NCI-H2196 (cell line): ENCODE measurements around the gene LPP.

Experiments
- DNase-seq: peaks from one replicate; lab custom pipeline; 2025; ENCODE audit not compliant: unreplicated experiment; lab: John Stamatoyannopoulos, UW

LPP gene

GRCh38 chr3:188574885-188575284 lies 420.9 kb downstream of the LPP start:
- DNase-seq, result no peak

DNA sequence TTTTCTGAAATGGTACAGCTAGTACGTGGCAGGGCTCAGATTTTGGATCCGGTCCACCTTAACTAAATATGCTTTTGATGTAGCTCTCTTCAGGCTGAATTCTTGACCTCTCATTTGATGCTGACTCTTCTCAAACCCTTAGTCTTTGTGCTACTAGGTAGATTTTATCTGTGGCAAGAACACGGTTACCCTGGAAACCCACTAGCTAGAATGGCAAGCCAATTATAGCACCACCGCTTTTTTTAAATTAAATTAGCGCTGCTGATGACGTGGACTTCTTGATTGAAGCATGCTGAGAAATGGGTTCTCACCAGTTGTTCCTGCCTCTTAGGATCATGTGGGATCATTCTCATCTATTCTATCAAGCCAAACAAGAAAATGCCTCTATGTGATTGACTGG lies 421.5 kb downstream of the LPP start:
- no peak for DNase-seq

- DNase-seq, result no peak
These were observed 423.6 kb downstream of the LPP start for GRCh38 chr3:188577539-188577938.

DNA sequence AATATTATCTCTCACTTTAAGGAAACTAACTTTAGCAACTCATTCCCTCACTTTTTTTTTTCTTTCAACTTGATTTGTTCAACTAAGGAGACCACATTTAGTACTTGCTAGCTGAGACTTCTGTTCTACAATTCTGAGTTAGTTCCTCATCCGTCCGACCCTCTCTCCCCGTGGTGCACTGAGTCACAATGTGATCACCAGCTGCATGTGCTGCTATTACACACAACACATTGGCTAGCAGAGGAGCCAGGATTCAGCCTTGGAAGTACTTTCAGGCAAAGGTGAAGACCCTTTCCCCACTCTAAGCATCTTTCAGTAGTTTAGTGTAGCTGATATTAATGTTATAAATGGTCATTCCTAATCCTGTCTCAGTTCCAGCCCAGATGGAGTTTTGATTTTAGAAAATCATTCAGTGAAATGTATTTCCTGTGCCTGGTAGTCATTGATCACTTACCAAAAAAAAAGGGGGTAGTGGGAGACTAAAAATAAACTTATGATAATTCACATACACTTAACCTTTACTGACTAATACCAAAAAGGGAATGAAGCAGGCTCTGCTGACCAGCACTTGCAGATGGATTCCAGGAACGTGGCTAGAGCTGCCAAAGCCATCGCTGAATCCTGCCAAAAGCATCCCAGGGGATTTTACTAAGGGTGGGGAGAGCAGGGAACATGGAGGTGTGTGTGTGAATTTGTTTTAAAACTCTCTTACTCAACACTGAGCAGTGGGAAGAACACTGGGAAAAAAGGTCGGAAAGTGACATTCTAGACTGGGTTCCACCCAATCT lies 424.8 kb downstream of the LPP start:
- DNase-seq, result no peak

DNA sequence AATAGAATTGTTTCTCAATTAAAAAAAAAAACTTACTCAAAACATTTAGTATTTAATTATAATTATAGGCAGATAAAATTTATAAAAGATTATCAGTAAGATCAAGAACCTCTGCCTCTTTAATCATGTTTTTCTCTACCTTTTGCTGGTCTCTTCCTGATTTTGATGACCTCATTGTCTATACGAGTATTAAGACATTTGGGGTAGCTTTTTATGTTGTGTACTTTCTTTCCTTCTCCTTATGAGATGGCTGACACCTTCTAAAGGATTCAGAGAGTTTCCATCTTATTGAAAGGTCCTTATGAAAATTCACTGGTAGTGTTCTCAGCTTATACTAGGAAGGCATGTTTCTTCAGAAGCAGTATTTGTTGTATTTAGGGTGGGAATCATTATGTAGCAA lies 426.3 kb downstream of the LPP start:
- DNase-seq, result no peak

GRCh38 chr3:188580659-188581058 lies 426.7 kb downstream of the LPP start:
- no peak for DNase-seq

- no peak for DNase-seq
These were observed 427.4 kb downstream of the LPP start for GRCh38 chr3:188581365-188581764.

DNA sequence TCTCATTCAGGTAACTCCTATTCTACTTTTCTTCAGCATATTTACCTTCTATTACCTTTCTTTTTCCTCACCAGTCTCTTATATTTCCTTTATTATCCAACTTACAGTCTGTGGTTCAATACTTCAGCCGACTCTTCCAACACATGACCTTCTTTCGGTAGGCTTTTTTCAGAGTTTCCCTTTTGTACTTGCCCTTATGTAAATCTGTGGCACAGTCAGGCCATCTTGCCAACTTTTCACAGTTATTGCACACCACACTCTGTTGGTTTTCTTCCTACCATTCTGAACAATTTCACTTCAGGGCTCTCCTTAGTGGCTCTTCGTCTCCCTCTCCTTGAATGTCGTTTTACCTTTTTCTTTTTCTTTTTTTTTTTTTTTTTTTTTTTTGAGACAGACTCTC lies 427.8 kb downstream of the LPP start:
- no peak for DNase-seq

- DNase-seq, result no peak
These were observed 429.6 kb downstream of the LPP start for GRCh38 chr3:188583341-188584161.

DNA sequence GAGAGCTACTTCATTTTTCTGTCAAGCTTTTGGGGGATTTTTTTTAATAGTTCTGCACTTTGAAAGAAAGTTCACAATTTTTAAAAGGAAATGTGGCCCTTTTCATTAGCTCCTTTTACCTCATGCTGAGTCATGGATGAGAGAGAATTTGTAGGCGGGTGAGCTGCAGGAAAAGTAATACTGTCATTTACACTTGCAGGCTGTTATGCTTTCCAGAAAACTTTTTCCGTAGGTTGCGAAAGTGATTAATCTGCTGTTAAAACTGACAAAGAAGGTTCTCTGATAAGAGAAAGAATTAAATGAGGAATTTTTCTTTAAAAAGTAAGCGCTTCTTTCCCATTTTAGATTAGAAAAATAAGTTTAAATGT lies 430.2 kb downstream of the LPP start:
- DNase-seq, result no peak

DNA sequence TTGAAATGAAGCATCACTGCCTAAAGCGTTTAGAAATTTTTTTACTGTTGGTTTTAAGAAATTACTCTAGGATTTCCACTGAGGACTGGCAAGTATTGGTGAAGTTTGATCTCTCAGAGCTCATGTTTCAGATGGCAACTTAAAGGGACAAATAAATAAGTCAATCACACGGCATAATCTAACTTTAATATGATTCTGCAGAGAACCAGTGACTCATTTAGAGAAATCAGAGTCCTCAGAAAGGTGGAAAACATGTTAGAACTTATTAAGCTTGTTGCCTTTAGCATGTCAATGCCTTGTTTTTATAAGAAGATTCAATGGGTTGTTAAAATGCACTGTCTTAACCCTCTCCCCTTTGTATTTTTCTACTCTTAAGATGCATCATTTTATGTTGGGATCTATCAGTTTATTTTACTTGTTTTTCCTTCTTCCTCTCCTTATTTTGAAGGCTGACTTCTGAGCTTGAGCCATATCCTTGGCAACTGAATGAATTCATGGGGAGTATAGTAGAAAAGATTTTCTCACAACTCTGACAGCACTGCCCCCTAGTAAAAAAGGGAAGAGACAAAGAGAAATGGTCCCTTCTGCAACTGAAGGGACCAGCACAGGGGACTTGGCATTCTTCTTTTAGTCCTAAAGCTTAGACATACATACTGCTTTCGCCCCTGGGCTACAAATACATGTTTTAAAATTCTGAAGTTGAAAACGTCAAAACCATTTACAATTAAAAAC lies 431.2 kb downstream of the LPP start:
- DNase-seq, result no peak

GRCh38 chr3:188589071-188589470 lies 435.1 kb downstream of the LPP start:
- no peak for DNase-seq

DNA sequence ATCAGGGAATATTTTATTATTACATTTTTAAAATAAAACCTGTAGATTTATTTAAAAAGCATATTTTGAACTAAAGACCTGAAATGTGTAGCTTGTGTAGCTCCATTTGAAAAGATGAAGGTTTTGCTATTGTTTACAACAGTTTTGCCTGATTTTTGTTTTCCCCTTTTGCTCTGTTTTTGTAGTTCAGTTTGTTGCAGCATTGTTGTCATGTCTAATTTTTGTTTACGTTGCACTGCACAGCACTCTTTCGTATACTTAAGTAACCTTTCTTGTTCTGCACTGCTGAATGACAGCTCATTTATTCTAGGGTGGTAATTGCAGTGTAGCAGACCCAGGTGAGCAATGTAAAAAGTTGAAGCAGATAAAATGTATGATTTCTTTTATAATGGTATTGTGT lies 435.8 kb downstream of the LPP start:
- DNase-seq, result no peak

- no peak for DNase-seq
These were observed 436.6 kb downstream of the LPP start for GRCh38 chr3:188590557-188590956.

DNA sequence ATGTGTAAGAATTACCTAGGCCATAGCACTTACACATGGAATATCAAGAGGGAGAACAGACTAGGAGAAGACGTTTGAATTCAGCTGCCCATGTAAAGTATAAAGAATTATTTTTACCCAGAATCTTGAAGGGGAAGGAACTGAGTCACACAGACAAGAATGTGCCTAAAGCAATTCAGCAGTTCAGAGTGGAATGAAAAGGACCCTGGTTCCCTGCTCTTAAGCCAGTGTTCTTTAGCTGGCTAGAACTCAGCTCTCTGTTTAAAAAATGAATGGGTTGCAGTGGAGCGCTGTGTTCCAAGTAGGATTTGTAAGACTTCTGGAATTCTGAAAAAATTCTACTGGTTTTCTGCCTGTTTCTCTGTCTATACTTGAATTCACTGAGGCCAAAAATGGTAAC lies 440.2 kb downstream of the LPP start:
- DNase-seq, result no peak

- no peak for DNase-seq
These were observed 442.0 kb downstream of the LPP start for GRCh38 chr3:188595890-188596376.

DNA sequence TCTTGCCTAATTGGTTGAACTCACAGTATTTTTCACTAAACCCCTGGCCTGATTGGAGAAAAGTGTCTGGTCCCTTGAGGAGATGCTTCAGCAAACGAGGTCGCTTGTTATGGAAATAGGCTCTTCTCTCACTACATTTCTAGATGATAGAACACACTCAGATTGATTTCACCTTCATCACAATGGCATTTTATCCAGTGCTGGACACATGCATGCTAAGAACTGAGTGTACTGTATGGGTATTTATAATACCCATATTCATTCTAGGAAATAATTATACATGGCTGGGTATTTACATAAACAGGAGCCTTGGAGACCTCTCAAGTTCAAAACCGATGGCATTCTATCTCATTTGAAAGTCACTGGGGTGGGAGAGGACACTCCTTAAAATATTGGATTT lies 444.9 kb downstream of the LPP start:
- DNase-seq, result no peak

GRCh38 chr3:188602111-188602510 lies 448.2 kb downstream of the LPP start:
- DNase-seq, result no peak

DNA sequence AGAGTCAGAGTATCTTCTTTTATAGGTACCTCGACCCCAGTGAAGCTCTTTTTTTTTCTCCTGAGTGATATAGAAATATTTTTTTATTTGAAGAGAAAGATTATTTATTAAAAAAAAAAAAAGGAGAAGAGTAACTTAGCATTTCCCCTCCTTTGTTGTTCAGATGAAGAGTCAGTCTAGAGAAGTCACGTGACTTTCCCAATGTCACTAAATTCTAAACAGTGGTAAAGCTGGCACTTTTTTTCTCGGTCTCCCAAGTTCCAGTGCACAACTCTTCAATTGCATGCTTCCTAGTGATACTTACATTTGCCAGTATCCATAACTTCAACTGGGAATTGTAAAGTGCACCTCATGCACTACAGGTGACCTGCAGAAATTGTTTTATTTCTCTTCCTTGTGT lies 448.7 kb downstream of the LPP start:
- DNase-seq, result no peak

- DNase-seq, result no peak
These were observed 450.7 kb downstream of the LPP start for GRCh38 chr3:188604651-188605050.

GRCh38 chr3:188605231-188605630 lies 451.3 kb downstream of the LPP start:
- no peak for DNase-seq

DNA sequence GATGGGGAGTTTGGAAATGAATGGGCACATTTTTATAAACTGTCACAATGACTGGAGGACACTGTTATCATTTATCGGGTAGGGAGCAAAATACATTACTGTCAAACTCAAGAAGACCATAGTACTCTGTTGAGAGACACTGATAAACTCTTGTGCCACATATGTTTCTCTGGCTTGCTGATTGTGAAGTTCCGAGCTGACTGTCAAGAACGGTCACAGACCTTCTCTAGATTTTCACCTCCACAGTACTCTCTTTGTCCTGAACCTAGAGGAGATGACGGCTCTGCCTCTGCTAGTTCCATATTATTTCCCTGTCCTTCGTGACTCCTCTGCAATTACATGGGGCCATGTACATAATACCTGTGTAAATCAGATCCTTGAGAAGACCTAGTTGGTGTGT lies 451.9 kb downstream of the LPP start:
- DNase-seq, result no peak
